ENCODE data around the gene F13A1. TPM values are rescaled to one million over a fixed set of nuclear protein-coding genes. Genes with fewer than 3 reads are reported as not detected.

The F13A1 gene
- 7.6 and 15.0 TPM in 2 replicates for total RNA-seq (2014; rRNA removed)
- 52.3 TPM for polyA plus RNA-seq (2012)

GRCh38 chr6:6319952-6320811 is at the start of gene F13A1:
F13A1 (minus strand) TSS chr6:6320662; CDS start chr6:6318664, 1,998 bp downstream.
- no peak for DNase-seq (ENCODE audit: low read depth)

GRCh38 chr6:6368684-6369052 is 48.2 kb upstream of the F13A1 start:
- no peak for DNase-seq (ENCODE audit: low read depth)

GRCh38 chr6:6368040-6368683 is 47.7 kb upstream of the F13A1 start:
- no peak for DNase-seq (ENCODE audit: low read depth)

- DNase-seq (ENCODE audit: low read depth), result no peak
These were observed 46.3 kb upstream of the F13A1 start for GRCh38 chr6:6366803-6367202.

GRCh38 chr6:6365242-6365641 is 44.8 kb upstream of the F13A1 start:
- DNase-seq (ENCODE audit: low read depth), result no peak

- DNase-seq (ENCODE audit: low read depth), result no peak
These were observed 41.8 kb upstream of the F13A1 start for GRCh38 chr6:6362056-6362840.

GRCh38 chr6:6357530-6357929 is 37.1 kb upstream of the F13A1 start:
- DNase-seq (ENCODE audit: low read depth), result no peak

- DNase-seq (ENCODE audit: low read depth), result no peak
These were observed 36.6 kb upstream of the F13A1 start for GRCh38 chr6:6357032-6357431.

GRCh38 chr6:6352772-6353171 is 32.3 kb upstream of the F13A1 start:
- DNase-seq (ENCODE audit: low read depth), result no peak

GRCh38 chr6:6351511-6352025 is 31.1 kb upstream of the F13A1 start:
- DNase-seq (ENCODE audit: low read depth), result no peak

- DNase-seq (ENCODE audit: low read depth), result no peak
These were observed 30.2 kb upstream of the F13A1 start for GRCh38 chr6:6350696-6351095.

GRCh38 chr6:6348256-6348655 is 27.8 kb upstream of the F13A1 start:
- DNase-seq (ENCODE audit: low read depth), result no peak

- DNase-seq (ENCODE audit: low read depth), result no peak
These were observed 26.1 kb upstream of the F13A1 start for GRCh38 chr6:6346427-6347023.

GRCh38 chr6:6333501-6333900 is 13.0 kb upstream of the F13A1 start:
- peak; percentile 66 for DNase-seq (ENCODE audit: low read depth)

- DNase-seq (ENCODE audit: low read depth), result no peak
These were observed 12.4 kb upstream of the F13A1 start for GRCh38 chr6:6332811-6333244.

- DNase-seq (ENCODE audit: low read depth), result no peak
These were observed 11.6 kb upstream of the F13A1 start for GRCh38 chr6:6331946-6332601.

GRCh38 chr6:6331393-6331792 is 10.9 kb upstream of the F13A1 start:
- no peak for DNase-seq (ENCODE audit: low read depth)

GRCh38 chr6:6330407-6330806 is 9.9 kb upstream of the F13A1 start:
- DNase-seq (ENCODE audit: low read depth), result no peak

GRCh38 chr6:6328451-6328850 is 8.0 kb upstream of the F13A1 start:
- DNase-seq (ENCODE audit: low read depth), result no peak

- DNase-seq (ENCODE audit: low read depth), result no peak
These were observed 2.9 kb upstream of the F13A1 start for GRCh38 chr6:6323352-6323751.

GRCh38 chr6:6320901-6321300 is 439 bp upstream of the F13A1 start:
- peak; percentile 87 for DNase-seq (ENCODE audit: low read depth)
